Choroid plexus epithelial cell (primary cell): ENCODE data around the gene PDLIM1.

Source experiments
- DNase-seq: peaks from one replicate; pipeline ENCODE4 v3.0.0-alpha.2; 2010; ENCODE audit warnings: low read depth
- H3K4me3 ChIP-seq: 2 replicates; pipeline ENCODE4 v1.5.1; 2011; ENCODE audit warnings: low read depth, mild to moderate bottlenecking, control low read depth, low read length, moderate library complexity
- CTCF ChIP-seq: conservative IDR thresholded peaks from 2 replicates; pipeline ENCODE4 v1.5.1; 2011; ENCODE audit warnings: low read depth, mild to moderate bottlenecking, control low read depth, inconsistent platforms, low read length, moderate library complexity

PDLIM1 gene

GRCh38 chr10:95237376-95238170, 53.2 kb downstream of the PDLIM1 start:
- H3K4me3 ChIP-seq: no peak overlapping the region
- peak; percentile 15 for DNase-seq
- no peak for TF ChIP-seq CTCF

- DNase-seq: peak; percentile 59
- no peak overlapping the region for H3K4me3 ChIP-seq
- TF ChIP-seq CTCF: no peak
These were observed 54.5 kb downstream of the PDLIM1 start for GRCh38 chr10:95236068-95236903.

GRCh38 chr10:95235676-95236067, 55.1 kb downstream of the PDLIM1 start:
- DNase-seq: no peak
- TF ChIP-seq CTCF: no peak
- no peak overlapping the region for H3K4me3 ChIP-seq

GRCh38 chr10:95234951-95235350, 55.9 kb downstream of the PDLIM1 start:
- no peak for DNase-seq
- no peak overlapping the region for H3K4me3 ChIP-seq
- TF ChIP-seq CTCF: no peak

GRCh38 chr10:95233377-95234034, 57.3 kb downstream of the PDLIM1 start:
- no peak overlapping the region for H3K4me3 ChIP-seq
- no peak for TF ChIP-seq CTCF
- DNase-seq: no peak

- H3K4me3 ChIP-seq: peak overlapping the region; percentile 54
- peak; percentile 26 for DNase-seq
These were observed 59.9 kb downstream of the PDLIM1 start for GRCh38 chr10:95230677-95231586.
